ENCODE results near the gene M1AP. TPM values are rescaled to one million over a fixed set of nuclear protein-coding genes. Genes with fewer than 3 reads are reported as not detected.

Gene M1AP
- total and polyA plus RNA-seq, 2 donors from 2014 or later = 0.49 to 3.4 TPM

- FAIRE-seq = no peak
- peak; percentile 35 to 83 (median 37) for DNase-seq
These were observed 133.5 kb downstream of the M1AP start, which contains the start of gene TLX2 for GRCh38 chr2:74514368-74515270. Gene TLX2, plus strand, starts transcription at chr2:74514450. Its CDS starts 357 bp downstream, at chr2:74514807.

GRCh38 chr2:74513605-74514367 lies 134.3 kb downstream of the M1AP start:
- Histone ChIP-seq H3K4me1 (ENCODE audit: control insufficient read depth in 2 of 3, insufficient read depth in 2 of 3, low read depth in 1 of 3, low read length in 3 of 3) (peaks cover 0 to 5% (median 0%) of the 10 kb centered on the region in 3 donors), H3K4me3 (ENCODE audit: low read length in 3 of 3) (no peak overlapping the region), H3K27me3 (ENCODE audit: control insufficient read depth, insufficient read depth, low read length) (peaks cover 67% of the 10 kb centered on the region), H3K9ac (ENCODE audit: low read length in 3 of 3) (no peak overlapping the region), H3K27ac (ENCODE audit: low read depth in 2 of 2, low read length in 2 of 2) (no peak overlapping the region), H3K36me3 (ENCODE audit: control insufficient read depth in 2 of 3, insufficient read depth in 3 of 3, low read length in 3 of 3) (no peaks in the 10 kb centered on the region), H3K9me3 (ENCODE audit: control insufficient read depth in 2 of 3, insufficient read depth in 1 of 3, low read length in 3 of 3) (no peaks in the 10 kb centered on the region)
- FAIRE-seq = no peak
- peak in 4 of 5 donors; percentile 11 to 50 (median 36) for DNase-seq
- no peak for TF ChIP-seq CTCF (IDR thresholded peaks at IDR 0.05; ENCODE audit: borderline replicate concordance, extremely low read depth, insufficient read depth)
- intact Hi-C loops (cut with DNase I) = no loop called here

More at GRCh38 chr2:74514368-74515270, 133.5 kb downstream of the M1AP start, which contains the start of gene TLX2:
- Histone ChIP-seq H3K4me3 (ENCODE audit: low read length in 3 of 3) (no peak within 1 kb of the TSS), H3K9me3 (ENCODE audit: control insufficient read depth in 2 of 3, insufficient read depth in 1 of 3, low read length in 3 of 3) (no peaks in the 10 kb centered on the region), H3K27ac (ENCODE audit: low read depth in 2 of 2, low read length in 2 of 2) (no peak within 1 kb of the TSS), H3K4me1 (ENCODE audit: control insufficient read depth in 2 of 3, insufficient read depth in 2 of 3, low read depth in 1 of 3, low read length in 3 of 3) (peaks cover 0 to 5% (median 0%) of the 10 kb centered on the region in 3 donors), H3K36me3 (ENCODE audit: control insufficient read depth in 2 of 3, insufficient read depth in 3 of 3, low read length in 3 of 3) (no peaks in the 10 kb centered on the region), H3K9ac (ENCODE audit: low read length in 3 of 3) (no peak within 1 kb of the TSS), H3K27me3 (ENCODE audit: control insufficient read depth, insufficient read depth, low read length) (peaks cover 68% of the 10 kb centered on the region)
- no peak for TF ChIP-seq CTCF (IDR thresholded peaks at IDR 0.05; ENCODE audit: borderline replicate concordance, extremely low read depth, insufficient read depth)
- intact Hi-C loops (cut with DNase I) = no loop called here

GRCh38 chr2:74512744-74513604 lies 135.2 kb downstream of the M1AP start:
- Histone ChIP-seq H3K27me3 (ENCODE audit: control insufficient read depth, insufficient read depth, low read length) (peaks cover 62% of the 10 kb centered on the region), H3K9me3 (ENCODE audit: control insufficient read depth in 2 of 3, insufficient read depth in 1 of 3, low read length in 3 of 3) (no peaks in the 10 kb centered on the region), H3K36me3 (ENCODE audit: control insufficient read depth in 2 of 3, insufficient read depth in 3 of 3, low read length in 3 of 3) (no peaks in the 10 kb centered on the region), H3K9ac (ENCODE audit: low read length in 3 of 3) (no peak overlapping the region), H3K4me1 (ENCODE audit: control insufficient read depth in 2 of 3, insufficient read depth in 2 of 3, low read depth in 1 of 3, low read length in 3 of 3) (peaks cover 0 to 5% (median 0%) of the 10 kb centered on the region in 3 donors), H3K4me3 (ENCODE audit: low read length in 3 of 3) (no peak overlapping the region), H3K27ac (ENCODE audit: low read depth in 2 of 2, low read length in 2 of 2) (no peak overlapping the region)
- intact Hi-C loops (cut with DNase I) = no loop called here
- DNase-seq (peak in 3 of 5 donors; percentile 16 to 70 (median 59)), FAIRE-seq (no peak)
- no peak for TF ChIP-seq CTCF (IDR thresholded peaks at IDR 0.05; ENCODE audit: borderline replicate concordance, extremely low read depth, insufficient read depth)

Data from kidney (tissue), 14 donors.